Myometrial cell (primary cell): Measurements from ENCODE around the gene ARL5A. TPM values are rescaled to one million over a fixed set of nuclear protein-coding genes. Genes with fewer than 3 reads are reported as not detected.

Experiments
- total RNA-seq: library from RNA; depleted of rRNA; stranded (reverse); fragments of >200 nt; gene quantifications from 2 replicates; pipeline ENCODE4 v1.2.3, GENCODE V29; 2015

Gene ARL5A, protein sequence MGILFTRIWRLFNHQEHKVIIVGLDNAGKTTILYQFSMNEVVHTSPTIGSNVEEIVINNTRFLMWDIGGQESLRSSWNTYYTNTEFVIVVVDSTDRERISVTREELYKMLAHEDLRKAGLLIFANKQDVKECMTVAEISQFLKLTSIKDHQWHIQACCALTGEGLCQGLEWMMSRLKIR
- 38.6 and 38.9 TPM in 2 replicates for total RNA-seq

DNA sequence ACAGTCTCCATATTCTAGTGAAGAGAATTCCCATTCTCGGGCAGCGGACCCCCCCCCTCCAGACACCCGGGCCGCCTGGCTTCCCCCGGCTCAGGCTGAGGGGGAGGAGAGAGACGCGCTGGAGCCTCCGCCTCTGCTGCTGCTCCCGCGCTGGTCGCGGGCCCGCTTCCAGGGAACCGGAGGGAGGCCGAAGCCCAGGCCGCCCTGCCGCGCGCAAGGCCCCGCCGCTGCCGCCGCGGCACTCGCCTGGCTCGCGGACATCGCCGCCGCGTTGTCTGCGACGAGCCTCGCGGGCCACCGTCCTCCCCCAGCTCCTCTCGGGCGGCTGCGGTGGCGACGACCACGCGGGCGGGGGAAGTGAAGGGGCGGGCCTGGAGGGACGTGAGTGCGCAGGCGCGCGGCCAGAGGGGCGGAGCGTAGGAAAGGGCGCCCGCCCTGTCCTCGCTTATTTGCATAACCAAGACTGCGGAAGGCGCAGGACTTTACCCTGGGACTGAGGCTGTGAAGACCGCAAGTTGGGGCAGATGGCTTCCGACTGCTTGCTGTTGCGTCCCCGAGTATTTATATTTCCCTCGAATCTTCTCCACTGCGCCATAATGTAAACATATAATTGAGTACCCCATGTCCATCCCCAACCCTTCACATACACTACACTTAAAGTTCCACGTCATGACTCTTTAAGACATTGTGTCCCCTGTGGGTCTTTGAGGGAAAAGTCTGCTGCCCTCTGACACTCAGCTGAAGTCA, at the start of gene ARL5A:
ARL5A (minus strand) TSS at position 279 of the 747 bp plus-strand sequence; CDS start at position 34, 245 bp downstream.

Other genes starting within 250 kb of the ARL5A start
- gene NEB, start 93.9 kb downstream of the ARL5A start, total RNA-seq, result not detected in 2 replicates